NCI-H526 (cell line): Measurements from ENCODE around the gene FAM110C.
A peak's percentile ranks its signal among the peaks of the same experiment; 100 is the strongest.
"Not testable (repeated sequence)": the region's sequence is repeated elsewhere in the genome, so short reads cannot be mapped to it uniquely, and the experiment has no call there.

Experiments
- DNase-seq, 2 experiments: peaks; one replicate each; lab custom pipeline; 2025; lab: John Stamatoyannopoulos, UW

The FAM110C gene

DNA sequence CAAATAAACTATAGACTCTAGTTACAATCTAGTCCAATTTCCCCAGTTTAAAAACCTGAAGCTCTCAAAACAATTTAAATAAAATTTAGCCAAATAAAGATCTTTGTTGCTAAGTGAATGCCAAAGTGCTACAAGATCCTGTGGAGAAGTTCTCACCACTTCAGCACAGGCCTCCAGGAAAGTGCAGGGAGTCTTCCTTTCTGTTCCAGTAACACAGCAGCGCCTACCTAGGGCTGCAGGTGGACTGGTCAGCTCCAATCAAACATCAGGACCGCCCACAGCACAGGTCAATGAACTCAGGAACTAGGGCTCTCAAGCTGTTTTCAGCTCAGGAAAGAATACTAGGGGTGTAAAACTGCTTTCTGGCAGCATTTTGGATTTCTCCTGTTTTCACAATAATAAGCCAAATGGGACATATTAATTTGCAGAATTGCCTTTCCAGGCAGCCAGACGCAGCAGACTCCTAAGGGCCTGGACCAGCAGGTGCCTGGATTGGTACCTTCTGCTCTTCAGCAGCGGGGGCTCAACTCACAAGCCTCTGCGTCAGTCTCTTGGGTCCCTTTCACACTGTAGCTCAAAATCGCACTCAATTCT is 1.5 kb downstream of the FAM110C start:
- DNase-seq = no peak

DNA sequence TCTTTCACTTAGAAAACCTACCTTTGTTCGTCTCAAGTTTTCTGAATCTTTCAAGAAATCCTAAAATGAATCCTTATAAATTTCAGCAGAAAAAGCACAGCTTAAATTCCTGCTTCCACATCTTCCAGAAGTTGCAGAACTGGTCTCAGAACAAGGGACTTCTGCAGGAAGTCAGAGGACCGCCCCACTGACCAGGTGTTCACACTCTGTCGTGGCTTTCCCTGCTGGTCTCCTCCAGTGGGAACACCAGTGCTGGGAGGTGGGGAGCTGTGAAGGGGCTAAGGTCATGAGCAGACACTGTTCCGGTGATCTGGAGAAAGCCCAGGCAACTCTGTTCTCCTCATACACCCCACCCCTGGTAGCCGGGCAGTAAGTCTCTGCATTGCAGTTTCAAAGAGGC is 3.5 kb downstream of the FAM110C start:
- no peak for DNase-seq

DNA sequence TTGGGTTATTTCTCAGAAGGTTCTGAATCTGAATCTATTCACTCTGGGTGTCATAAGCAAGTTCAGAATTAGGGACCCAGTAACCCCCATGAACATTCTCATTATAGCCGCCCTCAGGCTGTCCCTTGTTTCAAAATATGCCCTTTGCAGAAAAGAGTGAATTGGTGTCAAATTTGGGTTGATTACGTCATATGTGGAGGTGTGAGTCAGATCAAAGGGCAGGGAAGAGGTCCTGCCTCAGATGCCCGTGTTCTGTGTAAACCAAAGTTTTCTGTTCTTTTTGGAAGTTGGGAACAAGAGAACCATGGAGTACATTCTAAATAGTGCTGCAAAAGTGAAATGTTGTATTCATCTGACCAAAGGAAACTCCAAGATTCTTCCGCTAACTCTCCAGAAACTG is 5.8 kb downstream of the FAM110C start:
- no peak for DNase-seq

DNA sequence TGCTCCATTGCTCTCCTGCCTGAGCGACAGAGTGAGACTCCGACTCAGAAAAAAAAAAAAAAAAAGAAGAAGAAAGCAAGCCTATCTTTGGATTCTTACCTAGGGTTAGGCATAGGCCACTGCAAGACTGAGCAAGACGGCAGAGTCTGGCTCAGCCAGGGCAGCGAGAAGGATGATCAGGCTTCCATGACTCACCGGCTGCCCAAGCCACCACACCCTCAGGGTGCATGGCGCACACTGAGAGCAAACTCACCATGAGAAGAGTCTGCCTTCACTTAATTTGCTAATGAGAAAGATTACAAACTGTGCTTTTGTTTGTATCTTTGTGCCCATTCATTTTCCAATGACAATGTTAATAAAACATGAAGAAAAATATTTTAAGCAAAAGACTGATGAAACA is 8.2 kb downstream of the FAM110C start:
- DNase-seq = no peak

DNA sequence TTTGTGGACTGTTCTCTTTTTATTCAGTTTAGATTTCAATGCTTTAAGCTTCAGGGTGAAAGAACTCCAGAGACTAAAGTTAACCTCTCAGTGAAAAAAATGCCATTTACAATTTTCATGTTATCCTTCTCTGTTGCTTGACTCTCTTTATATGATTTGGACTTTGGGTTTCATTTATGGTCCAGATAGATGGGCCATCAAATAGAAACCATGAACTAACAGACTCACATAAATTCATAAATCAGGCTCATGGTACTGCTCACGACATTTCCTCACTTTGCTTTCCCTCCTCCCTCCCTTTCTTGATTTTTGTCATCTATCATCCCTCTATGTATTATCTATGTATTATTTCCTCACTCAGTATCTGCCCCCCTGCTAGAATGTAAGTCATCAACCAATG is 10.0 kb downstream of the FAM110C start:
- no peak for DNase-seq

DNA sequence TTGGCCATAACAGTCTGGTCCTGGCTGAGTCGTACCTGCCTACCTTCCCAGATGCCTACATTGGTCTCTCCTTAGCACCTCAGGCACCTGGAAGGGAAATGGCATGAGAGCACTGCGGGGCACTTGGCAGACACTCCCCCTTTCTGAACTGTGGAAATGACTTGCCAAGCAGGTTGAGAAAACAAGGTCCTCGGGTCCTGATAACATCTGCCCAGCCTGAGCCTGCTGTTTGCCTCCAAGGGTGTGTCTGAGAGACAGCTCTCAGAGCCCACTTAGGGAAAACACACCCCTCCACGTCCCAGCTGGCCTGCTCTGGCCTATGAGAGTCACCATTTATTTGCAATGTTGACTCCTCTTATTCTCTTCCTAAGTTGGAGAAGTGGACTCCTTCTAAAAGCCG is 10.5 kb downstream of the FAM110C start:
- peak; percentile 43 to 50 for DNase-seq

DNA sequence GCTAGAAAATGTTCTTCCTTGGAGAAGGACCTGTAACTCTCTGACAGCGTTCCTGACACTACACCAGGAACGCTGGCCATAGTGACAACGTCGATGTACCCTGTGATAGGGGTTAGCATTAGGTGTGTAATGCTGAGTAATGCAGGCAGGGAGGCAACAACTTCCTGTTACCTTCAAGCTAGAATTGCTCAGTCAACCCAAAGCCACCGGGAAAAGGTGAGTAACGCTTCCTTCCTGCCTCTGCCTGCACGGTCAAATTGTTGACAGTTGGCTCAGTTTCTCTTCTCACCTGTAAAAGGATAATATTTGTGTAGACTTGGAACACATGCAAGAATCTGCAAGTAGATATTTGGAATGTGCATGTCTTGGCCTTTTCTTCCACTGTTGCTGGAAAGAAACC is 12.7 kb downstream of the FAM110C start:
- DNase-seq = no peak

DNA sequence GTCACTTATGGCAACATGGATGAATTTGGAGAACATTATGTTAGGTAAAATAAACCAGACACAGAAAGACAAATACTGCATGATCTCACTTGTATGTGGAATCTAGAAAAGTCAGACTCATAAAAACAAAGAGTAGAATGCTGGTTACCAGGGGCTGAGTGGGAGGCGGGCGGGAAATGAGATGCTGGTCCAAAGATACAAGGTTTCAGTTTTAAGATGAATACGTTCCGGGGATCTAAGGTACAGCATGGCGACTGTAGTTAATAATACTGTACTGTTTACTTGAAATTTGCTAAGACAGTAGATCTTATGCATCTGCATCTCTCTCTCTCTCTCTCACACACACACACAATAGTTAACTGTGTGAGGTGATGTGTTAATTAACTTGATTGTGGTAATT is 14.2 kb downstream of the FAM110C start:
- DNase-seq = no peak

DNA sequence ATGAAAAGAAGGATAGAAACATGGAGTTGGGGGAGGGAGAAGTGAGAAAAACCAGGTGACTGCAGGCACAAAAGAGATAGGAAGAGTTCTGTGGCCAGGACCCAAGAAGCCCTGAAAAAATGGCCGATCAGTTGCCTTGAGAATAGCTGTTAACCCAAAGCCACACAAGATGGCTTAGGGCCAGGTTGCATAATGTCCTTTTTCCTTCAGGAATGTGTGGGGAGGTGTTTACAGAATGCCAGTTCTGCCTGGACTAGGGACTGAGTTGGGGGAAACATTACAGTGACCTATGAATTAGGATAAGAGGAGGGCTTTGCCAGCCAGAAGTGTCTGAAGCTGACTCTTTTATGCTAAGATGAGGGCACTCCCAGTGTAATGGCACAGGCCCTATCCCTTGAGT is 17.1 kb downstream of the FAM110C start:
- no peak for DNase-seq

DNA sequence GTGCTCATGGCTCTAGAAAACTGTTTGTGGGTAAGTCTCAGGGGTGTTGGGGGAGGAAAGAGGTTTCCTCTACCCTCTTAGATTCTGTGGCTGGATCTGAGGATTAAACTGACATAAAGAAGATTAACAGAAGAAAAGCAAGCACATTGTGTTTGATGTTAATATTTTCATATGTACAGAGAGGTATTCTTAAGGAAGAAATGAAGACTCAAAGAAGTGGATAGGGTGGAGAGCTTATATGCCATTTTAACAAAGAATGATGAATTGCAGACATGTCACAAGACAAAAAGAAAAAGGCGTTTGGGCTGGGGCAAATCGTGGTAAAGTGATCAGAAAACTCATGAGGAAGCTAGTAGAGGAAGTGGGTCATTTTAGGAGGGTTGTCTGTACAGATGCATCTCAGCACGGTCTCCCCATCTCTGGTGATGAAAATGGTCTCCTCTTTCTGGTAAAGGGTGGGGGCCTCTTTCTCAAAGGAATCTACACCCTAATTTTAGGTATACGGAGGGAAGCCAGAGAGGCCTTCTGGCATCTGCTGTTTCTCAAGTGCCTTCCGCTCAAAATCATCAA is 17.8 kb downstream of the FAM110C start:
- no peak for DNase-seq

DNA sequence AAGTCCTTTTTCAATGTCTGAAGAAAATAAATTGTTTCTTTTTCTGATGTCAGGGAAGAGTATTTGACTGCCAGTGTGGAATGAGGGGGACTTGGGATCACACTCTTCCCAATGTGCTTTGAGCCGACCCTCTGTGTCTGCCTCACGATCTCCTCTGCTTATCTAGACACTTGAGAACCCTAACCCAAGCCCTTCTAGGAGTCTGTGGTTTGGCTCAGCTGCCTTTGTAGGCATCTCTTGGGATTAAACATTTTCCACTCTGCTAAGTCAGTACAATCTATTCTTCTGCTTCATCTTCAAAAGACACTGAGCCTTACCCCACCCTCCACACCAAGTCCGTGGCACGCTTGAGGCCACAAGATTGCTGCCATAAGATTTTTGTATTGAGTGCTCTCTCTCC is 19.4 kb downstream of the FAM110C start:
- DNase-seq = no peak

DNA sequence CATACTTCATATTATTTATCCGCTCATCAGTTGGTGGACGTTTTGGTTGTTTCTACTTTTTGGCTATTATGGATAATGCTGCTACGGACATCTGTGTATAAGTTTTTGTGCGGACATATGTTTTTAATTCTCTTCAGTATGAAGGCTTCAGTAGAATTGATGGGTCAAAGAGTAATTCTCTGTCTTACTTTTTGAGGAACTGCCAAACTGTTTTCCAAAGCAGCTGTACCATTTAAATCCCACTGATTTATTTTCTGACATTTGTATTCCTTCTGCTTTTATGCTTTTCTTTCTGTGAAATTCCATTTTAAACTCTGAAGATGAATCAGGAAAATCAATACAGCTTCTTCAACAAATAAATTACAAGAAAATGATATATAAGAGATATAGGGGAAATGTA is 20.8 kb downstream of the FAM110C start:
- no peak for DNase-seq

DNA sequence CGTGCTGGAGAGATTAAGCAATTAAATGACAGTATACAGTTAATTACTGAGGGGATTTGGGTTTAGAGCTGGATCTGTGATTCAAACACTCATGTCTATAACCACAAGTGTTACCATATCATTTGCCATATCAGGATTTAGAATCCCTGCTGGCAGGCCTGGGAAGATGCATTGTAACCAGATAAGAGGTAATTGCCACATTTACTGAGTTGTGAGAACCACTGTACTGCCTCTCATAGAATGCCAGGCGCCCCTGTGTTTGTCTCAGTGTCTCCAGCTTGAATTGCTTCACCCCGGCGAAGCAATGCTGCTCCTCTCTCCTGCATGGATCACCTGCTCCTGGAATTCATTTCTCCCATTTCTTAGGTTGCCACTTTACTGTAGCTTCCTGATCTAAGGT is 21.7 kb downstream of the FAM110C start:
- DNase-seq = not testable (repeated sequence)

DNA sequence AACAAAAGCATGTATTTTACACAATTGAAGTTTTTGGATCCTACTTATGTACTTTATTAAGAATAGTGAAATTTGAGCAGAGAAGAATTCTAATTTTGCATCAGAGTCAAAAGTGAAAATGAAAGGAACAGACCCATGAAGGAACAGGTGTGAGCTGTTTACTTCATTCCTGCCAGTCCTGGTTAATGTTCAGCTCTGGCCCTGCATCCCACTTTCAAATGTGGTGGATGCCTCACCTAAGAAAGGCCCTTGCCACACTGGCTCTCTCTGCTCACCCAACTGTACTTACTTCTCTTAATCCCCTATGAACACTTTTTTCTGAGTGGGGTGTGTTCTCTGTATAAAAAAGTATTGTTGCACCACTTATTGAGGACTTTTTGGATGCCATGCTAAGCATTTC is 22.2 kb downstream of the FAM110C start:
- DNase-seq = no peak

DNA sequence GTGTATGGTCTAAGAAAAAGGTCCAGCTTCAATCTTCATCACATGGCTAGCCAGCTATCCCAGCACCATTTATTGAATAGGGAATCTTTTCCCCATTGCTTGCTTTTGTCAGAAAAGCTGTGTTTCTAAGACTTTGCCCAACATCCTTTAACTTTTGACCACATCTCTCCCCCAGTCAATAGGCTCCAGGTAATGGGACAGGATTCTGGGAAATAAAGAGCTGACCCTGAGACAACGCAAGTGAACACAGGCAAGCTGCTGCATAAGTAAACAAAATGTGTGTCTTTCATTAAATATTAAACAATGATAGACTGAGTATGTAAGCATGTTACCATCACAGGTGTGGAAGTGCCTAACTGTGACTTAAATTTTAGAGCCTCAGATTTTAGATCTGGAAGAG is 23.0 kb downstream of the FAM110C start:
- DNase-seq = no peak

DNA sequence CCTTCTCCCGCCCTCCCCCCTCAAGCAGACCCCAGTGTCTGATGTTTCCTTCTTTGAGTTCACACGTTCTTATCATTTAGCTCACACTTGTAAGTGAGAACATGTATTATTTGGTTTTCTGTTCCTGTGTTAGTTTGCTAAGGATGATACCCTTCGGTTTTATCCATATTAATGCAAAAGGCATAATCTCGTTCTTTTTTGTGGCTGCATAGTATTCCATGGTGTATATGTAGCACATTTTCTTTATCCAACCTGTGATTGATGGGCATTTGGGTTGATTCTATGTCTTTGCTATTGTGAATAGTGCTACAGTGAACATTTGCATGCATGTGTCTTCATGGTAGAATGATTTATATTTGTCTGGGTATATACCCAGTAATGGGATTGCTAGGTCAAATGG is 24.1 kb downstream of the FAM110C start:
- DNase-seq = not testable (repeated sequence)

DNA sequence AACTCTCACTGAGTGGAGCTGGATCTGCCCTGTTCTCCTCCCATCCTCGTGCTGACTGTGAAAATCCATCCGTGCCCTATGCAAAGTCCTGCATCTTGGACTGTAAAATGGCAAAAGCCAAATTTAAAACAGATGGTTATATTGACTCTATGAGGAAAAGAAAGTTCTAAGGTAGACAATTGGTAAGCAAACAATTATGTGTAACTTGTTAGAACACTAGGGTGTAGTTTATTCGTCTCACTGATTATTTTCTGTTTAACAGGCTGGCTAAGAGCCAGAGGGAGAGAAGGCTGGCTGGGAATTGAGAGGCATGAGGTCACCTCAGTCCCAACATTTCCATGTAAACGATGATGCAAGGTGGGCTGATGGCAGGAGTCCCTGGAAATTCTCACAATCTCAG is 26.0 kb downstream of the FAM110C start:
- not testable (repeated sequence) for DNase-seq

DNA sequence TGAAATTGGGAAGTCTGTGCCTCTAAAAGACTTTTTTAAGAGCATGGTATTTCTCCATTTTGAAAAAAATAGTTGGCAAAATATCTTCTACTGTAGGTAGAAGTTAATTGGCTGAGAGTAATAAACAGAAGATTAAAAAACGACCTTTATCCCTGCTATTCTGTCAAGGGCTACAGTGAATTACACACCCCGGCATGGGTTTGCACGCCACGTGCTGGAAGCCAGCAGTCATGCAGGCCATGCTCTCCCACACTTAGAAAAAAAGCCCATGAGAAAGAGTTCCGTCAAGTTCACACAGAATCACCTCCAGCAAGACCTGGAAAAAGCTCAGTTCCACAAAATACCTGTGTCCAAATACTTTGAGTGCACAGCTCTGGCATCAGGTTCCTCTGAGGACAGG is 26.8 kb downstream of the FAM110C start:
- no peak for DNase-seq

DNA sequence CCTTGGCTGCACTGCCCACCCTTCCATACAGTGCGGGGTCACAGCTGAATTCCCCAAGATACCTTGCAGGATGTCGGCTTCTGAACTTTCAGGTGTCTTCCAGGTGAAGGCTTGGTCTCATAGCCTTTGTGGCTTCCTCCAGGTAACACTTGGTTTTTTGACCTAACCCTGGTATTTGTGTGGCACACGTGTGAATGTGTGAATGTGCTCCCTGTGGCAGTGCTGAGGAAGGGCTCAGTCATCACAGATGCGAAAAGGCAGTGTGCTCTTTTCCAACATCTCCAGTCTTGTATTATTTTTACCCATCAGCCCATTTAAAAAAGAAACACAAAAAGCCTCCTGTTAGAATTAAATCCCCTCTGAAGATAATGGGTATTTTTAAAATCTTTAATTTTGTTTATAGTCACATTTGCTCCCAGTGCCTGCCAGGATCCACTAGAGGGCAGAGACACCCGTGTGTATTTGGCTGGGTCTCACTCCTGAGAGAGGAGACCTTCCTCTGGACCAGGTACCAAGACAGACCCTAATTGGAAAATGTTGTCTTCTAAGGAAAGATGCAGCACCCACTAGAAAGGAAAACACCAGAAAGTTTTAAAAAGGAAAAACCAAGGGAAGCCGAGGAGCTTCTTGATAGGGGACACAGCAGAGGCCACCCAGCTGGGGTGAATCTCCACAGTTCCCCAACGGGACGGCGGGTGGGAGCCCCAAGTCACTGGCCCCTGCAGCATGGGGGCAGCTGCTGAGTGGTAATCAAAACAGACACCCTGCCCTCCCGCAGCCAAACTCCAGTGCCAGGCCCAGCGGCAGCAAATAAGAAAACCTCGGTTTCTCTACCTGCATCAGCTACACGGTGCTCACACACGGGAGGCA is 27.7 kb downstream of the FAM110C start:
- DNase-seq = peak in 1 of 2 experiments; percentile 36

DNA sequence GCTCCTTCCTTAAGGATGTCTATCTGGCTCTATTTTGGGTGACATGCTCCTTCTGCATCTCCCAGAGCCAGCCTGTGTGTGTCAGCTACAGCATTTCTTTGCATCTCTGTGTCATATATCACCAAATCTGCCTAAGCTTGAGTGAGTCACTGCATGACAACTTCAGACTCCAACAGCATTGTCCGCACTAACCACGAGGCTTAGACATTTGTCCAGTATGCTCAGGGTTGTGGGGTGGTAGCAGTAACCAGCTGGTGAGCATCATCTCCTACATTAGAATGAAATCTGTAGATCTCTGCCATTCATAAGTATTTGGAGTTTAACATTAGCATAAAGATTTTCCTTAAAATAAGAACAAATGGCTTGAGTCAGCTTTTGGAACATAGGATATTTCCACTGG is 30.4 kb downstream of the FAM110C start:
- not testable (repeated sequence) for DNase-seq

DNA sequence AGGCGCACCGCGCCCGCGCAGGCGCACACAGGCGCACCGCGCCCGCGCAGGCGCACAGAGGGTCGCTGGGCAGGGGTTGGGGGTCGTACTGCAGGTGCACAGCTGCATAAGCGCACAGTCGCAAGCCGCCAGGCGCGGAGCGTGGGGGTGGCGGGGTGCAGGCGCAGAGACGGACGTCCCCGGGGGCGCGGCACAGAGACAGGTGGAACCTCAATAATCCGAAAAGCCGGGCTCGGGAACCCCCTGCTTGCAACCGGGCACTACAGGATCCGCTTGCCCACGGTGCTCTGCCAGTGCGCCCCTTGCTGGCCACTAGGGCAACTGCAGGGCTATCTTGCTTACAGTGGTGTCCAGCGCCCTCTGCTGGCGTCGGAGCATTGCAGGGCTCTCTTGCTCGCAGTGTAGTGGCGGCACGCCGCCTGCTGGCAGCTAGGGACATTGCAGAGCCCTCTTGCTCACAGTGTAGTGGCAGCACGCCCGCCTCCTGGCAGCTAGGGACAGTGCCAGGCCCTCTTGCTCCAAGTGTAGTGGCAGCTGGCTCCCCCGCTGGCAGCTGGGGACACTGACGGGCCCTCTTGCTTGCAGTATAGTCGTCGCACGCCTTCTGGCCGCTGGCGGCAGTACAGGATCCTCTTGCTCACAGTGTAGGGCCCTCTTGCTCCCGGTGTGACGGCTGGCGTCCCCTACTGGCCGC is 34.9 kb downstream of the FAM110C start:
- DNase-seq = peak in 1 of 2 experiments; percentile 47

DNA sequence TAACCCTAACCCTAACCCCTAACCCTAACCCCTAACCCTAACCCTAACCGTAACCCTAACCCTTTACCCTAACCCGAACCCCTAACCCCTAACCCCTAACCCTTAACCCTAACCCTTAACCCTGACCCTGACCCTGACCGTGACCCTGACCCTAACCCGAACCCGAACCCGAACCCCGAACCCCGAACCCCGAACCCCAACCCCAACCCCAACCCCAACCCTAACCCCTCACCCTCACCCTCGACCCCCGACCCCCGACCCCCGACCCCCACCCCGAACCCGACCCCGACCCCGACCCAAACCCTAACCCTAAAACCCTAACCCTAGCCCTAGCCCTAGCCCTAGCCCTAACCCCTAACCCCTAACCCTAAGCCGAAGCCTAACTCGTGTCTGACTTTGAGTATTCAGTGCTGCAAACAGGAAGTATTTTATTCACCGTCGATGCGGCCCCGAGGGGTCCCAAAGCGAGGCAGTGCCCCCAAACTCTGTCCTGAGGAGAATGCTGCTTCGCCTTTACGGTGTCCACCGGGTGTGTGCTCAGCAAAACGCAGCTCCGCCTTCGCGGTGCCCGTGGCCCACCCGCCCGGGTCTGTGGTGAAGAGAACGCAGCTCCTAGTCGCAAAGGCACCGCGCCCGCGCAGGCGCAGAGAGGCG is 36.0 kb downstream of the FAM110C start:
- DNase-seq = no peak
